Measurements from ENCODE around the gene CRACR2A. TPM values are rescaled to one million over a fixed set of nuclear protein-coding genes. Genes with fewer than 3 reads are reported as not detected.

The CRACR2A gene
- total and polyA plus RNA-seq, 9 of the 15 experiments (the other 6 are each of a cell fraction or from before 2014, with no cell fraction given), result 2.1 to 15.1 (median 10.4) TPM

GRCh38 chr12:3686463-3686862 lies 66.4 kb downstream of the CRACR2A start:
- CTCF ChIA-PET (ENCODE audit: low intra/inter-chr PET ratio), result interaction anchor here (0.6 kb wide), 1 partner anchor 8 kb away, joined by 4 read pairs; no protein-coding TSS in a partner anchor
- BruUV-seq (replicated peaks), result no TSS peak

More at GRCh38 chr12:3686463-3686862, 66.4 kb downstream of the CRACR2A start:
- H3K4me1 ChIP-seq (replicated peaks in 1 of 2; ENCODE audit: control insufficient read depth in 2 of 2, insufficient read depth in 2 of 2, low read length in 2 of 2), result peaks cover 8 to 20% of the 10 kb centered on the region in 2 experiments; a peak in 3 of 5 replicates
- no peaks in the 10 kb centered on the region for H3K9me3 ChIP-seq (replicated peaks; ENCODE audit: control insufficient read depth, insufficient read depth, low read depth, low read length)
- TF ChIP-seq CSDE1 (IDR thresholded peaks at IDR 0.05), result no peak
- TF ChIP-seq ELF2 (CRISPR knock-in tag; IDR thresholded peaks at IDR 0.05), result no peak
- TF ChIP-seq SREBF1 (IDR thresholded peaks at IDR 0.05; ENCODE audit: borderline replicate concordance, low read depth, low read length), result no peak
- no peak for TF ChIP-seq LARP7 (IDR thresholded peaks at IDR 0.05)
- no peak for TF ChIP-seq POLR3A (IDR thresholded peaks at IDR 0.05; ENCODE audit: borderline replicate concordance, extremely low read depth, insufficient read depth, insufficient read length)
- TF ChIP-seq KHSRP (IDR thresholded peaks at IDR 0.05), result no peak
- no peak for TF ChIP-seq AFF4 (CRISPR knock-in tag; IDR thresholded peaks at IDR 0.05)
- TF ChIP-seq E2F6 (IDR thresholded peaks at IDR 0.05; ENCODE audit: borderline replicate concordance in 1 of 2, extremely low read depth in 1 of 2, insufficient read depth in 1 of 2, insufficient read length in 1 of 2, low read depth in 1 of 2, low read length in 1 of 2, poor library complexity in 1 of 2, severe bottlenecking in 1 of 2), result no peak
- TF ChIP-seq ZKSCAN3 (CRISPR knock-in tag; IDR thresholded peaks at IDR 0.05), result no peak
- TF ChIP-seq KLF10 (CRISPR knock-in tag; IDR thresholded peaks at IDR 0.05), result no peak
- TF ChIP-seq ZFP30 (CRISPR knock-in tag; IDR thresholded peaks at IDR 0.05; ENCODE audit: borderline replicate concordance), result no peak
- peaks cover 7% of the 10 kb centered on the region; the same call in 1 of the 3 replicates for H3K36me3 ChIP-seq (ENCODE audit: control insufficient read depth, insufficient read depth, low read length)
- H3K4me2 ChIP-seq (ENCODE audit: insufficient read depth, low read length), result no peak overlapping the region
- no peak overlapping the region for H2AFZ ChIP-seq (ENCODE audit: low read depth, low read length)
- no peak overlapping the region for H3K9ac ChIP-seq (ENCODE audit: insufficient read depth in 1 of 2, low read depth in 2 of 2, low read length in 2 of 2)
- H3K4me3 ChIP-seq, result no peak overlapping the region
- DNase-seq (ENCODE audit: extremely low read depth in 1 of 4, low spot score in 3 of 4), result no peak
- FAIRE-seq, result no peak
- H4K20me1 ChIP-seq (replicated peaks; ENCODE audit: control insufficient read depth, insufficient read depth, low read length), result 0 out of 2 replicates have a peak, but pooled peaks cover 6% of the 10 kb centered on the region
- in situ Hi-C loops (cut with MboI), result no loop called here
- no peak overlapping the region for H3K27ac ChIP-seq (ENCODE audit: extremely low read depth, low read depth, low read length)
- 80% methylated on average over 1 of the region's 2 CpGs for WGBS (ENCODE audit: insufficient coverage, low coverage, missing lambda C conversion rate)
- intact Hi-C loops (cut with micrococcal nuclease), result no loop called here
- POLR2A ChIA-PET, result no interaction called here
- peaks cover 2% of the 10 kb centered on the region for H3K9me1 ChIP-seq (ENCODE audit: control insufficient read depth, insufficient read depth, low read length)
- no peaks in the 10 kb centered on the region for H3K79me2 ChIP-seq (ENCODE audit: control insufficient read depth, insufficient read depth, low read length)
- no peaks in the 10 kb centered on the region for H3K27me3 ChIP-seq (ENCODE audit: control insufficient read depth in 2 of 2, insufficient read depth in 2 of 2, low read length in 2 of 2)
- no peak for ATAC-seq

Measured in K562 (cell line).